Muscle layer of colon (tissue), 2 donors: ENCODE measurements around the gene NDUFS1.
"Not testable (repeated sequence)": the region's sequence is repeated elsewhere in the genome, so short reads cannot be mapped to it uniquely, and the experiment has no call there.

Source experiments
- H3K27ac ChIP-seq: one replicate; pipeline ENCODE4 v1.7.0; 2013; ENCODE audit warnings: low read depth, mild to moderate bottlenecking, low read length, moderate library complexity
- H3K27me3 ChIP-seq, 2 donors: one replicate each; pipeline ENCODE4 v1.7.0; 2013; ENCODE audit warnings: low read length in 2 of 2, mild to moderate bottlenecking in 2 of 2; ENCODE audit not compliant: insufficient read depth in 2 of 2, control insufficient read depth in 1 of 2
- H3K36me3 ChIP-seq: one replicate; pipeline ENCODE4 v1.7.0; 2013; ENCODE audit warnings: mild to moderate bottlenecking, low read length; ENCODE audit not compliant: insufficient read depth
- H3K4me1 ChIP-seq: one replicate; pipeline ENCODE4 v1.7.0; 2013; ENCODE audit warnings: mild to moderate bottlenecking, low read length; ENCODE audit not compliant: insufficient read depth
- H3K4me3 ChIP-seq, 2 donors: one replicate each; pipeline ENCODE4 v1.7.0; 2013; ENCODE audit warnings: low read length in 2 of 2, low read depth in 1 of 2, mild to moderate bottlenecking in 1 of 2, moderate library complexity in 1 of 2
- H3K9ac ChIP-seq: one replicate; pipeline ENCODE4 v1.7.0; 2013; ENCODE audit warnings: low read length
- H3K9me3 ChIP-seq: one replicate; pipeline ENCODE4 v1.7.0; 2013; ENCODE audit warnings: mild to moderate bottlenecking, low read length
- donor health status: abdominal sarcoma.
- donor health status: Adenocarcinoma of cecum.

NDUFS1 gene

GRCh38 chr2:206190111-206190510, 30.9 kb upstream of the NDUFS1 start:
- no peaks in the 10 kb centered on the region for H3K4me1 ChIP-seq
- H3K9ac ChIP-seq: no peak overlapping the region
- H3K27me3 ChIP-seq: no peaks in the 10 kb centered on the region
- H3K4me3 ChIP-seq: no peak overlapping the region
- H3K9me3 ChIP-seq: no peaks in the 10 kb centered on the region
- no peaks in the 10 kb centered on the region for H3K36me3 ChIP-seq
- no peak overlapping the region for H3K27ac ChIP-seq

- H3K27ac ChIP-seq: no peak overlapping the region
- no peak overlapping the region for H3K4me3 ChIP-seq
- H3K9me3 ChIP-seq: no peaks in the 10 kb centered on the region
- no peaks in the 10 kb centered on the region for H3K4me1 ChIP-seq
- no peak overlapping the region for H3K9ac ChIP-seq
- no peaks in the 10 kb centered on the region for H3K36me3 ChIP-seq
- H3K27me3 ChIP-seq: no peaks in the 10 kb centered on the region
These were observed 30.4 kb upstream of the NDUFS1 start for GRCh38 chr2:206189691-206190090.

- H3K36me3 ChIP-seq, H3K4me1 ChIP-seq, H3K9me3 ChIP-seq, H3K27ac ChIP-seq, H3K9ac ChIP-seq, H3K27me3 ChIP-seq, H3K4me3 ChIP-seq: not testable (repeated sequence)
These were observed 22.3 kb upstream of the NDUFS1 start for GRCh38 chr2:206181526-206181925.

GRCh38 chr2:206176901-206177300, 17.7 kb upstream of the NDUFS1 start:
- no peak overlapping the region for H3K27ac ChIP-seq
- no peaks in the 10 kb centered on the region for H3K27me3 ChIP-seq
- H3K4me1 ChIP-seq: no peaks in the 10 kb centered on the region
- H3K4me3 ChIP-seq: no peak overlapping the region
- H3K9ac ChIP-seq: no peak overlapping the region
- no peaks in the 10 kb centered on the region for H3K36me3 ChIP-seq
- H3K9me3 ChIP-seq: no peaks in the 10 kb centered on the region

- no peaks in the 10 kb centered on the region for H3K9me3 ChIP-seq
- H3K4me3 ChIP-seq: no peak overlapping the region
- H3K27ac ChIP-seq: no peak overlapping the region
- no peaks in the 10 kb centered on the region for H3K4me1 ChIP-seq
- H3K36me3 ChIP-seq: no peaks in the 10 kb centered on the region
- no peaks in the 10 kb centered on the region for H3K27me3 ChIP-seq
- no peak overlapping the region for H3K9ac ChIP-seq
These were observed 16.9 kb upstream of the NDUFS1 start for GRCh38 chr2:206176121-206176520.

GRCh38 chr2:206173147-206173546, 13.9 kb upstream of the NDUFS1 start:
- H3K4me3 ChIP-seq: no peak overlapping the region
- no peaks in the 10 kb centered on the region for H3K4me1 ChIP-seq
- no peak overlapping the region for H3K9ac ChIP-seq
- no peaks in the 10 kb centered on the region for H3K9me3 ChIP-seq
- H3K27me3 ChIP-seq: no peaks in the 10 kb centered on the region
- no peak overlapping the region for H3K27ac ChIP-seq
- H3K36me3 ChIP-seq: no peaks in the 10 kb centered on the region

GRCh38 chr2:206171624-206172397, 12.6 kb upstream of the NDUFS1 start:
- H3K27ac ChIP-seq: not testable (repeated sequence)

GRCh38 chr2:206168230-206168629, 9.0 kb upstream of the NDUFS1 start:
- H3K4me3 ChIP-seq, H3K9ac ChIP-seq, H3K9me3 ChIP-seq, H3K27ac ChIP-seq, H3K36me3 ChIP-seq, H3K27me3 ChIP-seq, H3K4me1 ChIP-seq: not testable (repeated sequence)

More at GRCh38 chr2:206171624-206172397, 12.6 kb upstream of the NDUFS1 start:
- not testable (repeated sequence) for H3K9ac ChIP-seq, H3K36me3 ChIP-seq, H3K4me3 ChIP-seq, H3K9me3 ChIP-seq, H3K27me3 ChIP-seq, H3K4me1 ChIP-seq

- H3K27me3 ChIP-seq: no peaks in the 10 kb centered on the region
- H3K9ac ChIP-seq: no peak overlapping the region
- peaks cover 30% of the 10 kb centered on the region for H3K36me3 ChIP-seq
- H3K27ac ChIP-seq: no peak overlapping the region
- no peaks in the 10 kb centered on the region for H3K9me3 ChIP-seq
- peaks cover 8% of the 10 kb centered on the region for H3K4me1 ChIP-seq
- no peak overlapping the region for H3K4me3 ChIP-seq
These were observed 5.1 kb upstream of the NDUFS1 start for GRCh38 chr2:206164261-206164862.

GRCh38 chr2:206163251-206163880, 4.1 kb upstream of the NDUFS1 start:
- H3K4me3 ChIP-seq: no peak overlapping the region
- peaks cover 30% of the 10 kb centered on the region for H3K36me3 ChIP-seq
- no peak overlapping the region for H3K9ac ChIP-seq
- peaks cover 8% of the 10 kb centered on the region for H3K4me1 ChIP-seq
- no peak overlapping the region for H3K27ac ChIP-seq
- H3K9me3 ChIP-seq: no peaks in the 10 kb centered on the region
- no peaks in the 10 kb centered on the region for H3K27me3 ChIP-seq

- H3K27ac ChIP-seq, H3K4me3 ChIP-seq, H3K9me3 ChIP-seq, H3K9ac ChIP-seq, H3K27me3 ChIP-seq: not testable (repeated sequence)
- peaks cover 30% of the 10 kb centered on the region for H3K36me3 ChIP-seq
- H3K4me1 ChIP-seq: peaks cover 12% of the 10 kb centered on the region
These were observed 3.2 kb upstream of the NDUFS1 start for GRCh38 chr2:206162401-206162800.
